ENCODE data around the gene FCSK.

- TF ChIP-seq POLR2A (IDR thresholded peaks at IDR 0.05) = no peak
- TF ChIP-seq CTCF (IDR thresholded peaks at IDR 0.05) = no peak
Observed at GRCh38 chr16:70460737-70461261, 6.4 kb downstream of the FCSK start.

All from testis (tissue), 2 donors.